Effector memory CD4-positive, alpha-beta T cell (primary cell): ENCODE data around the gene AKR1C1.
"Not testable (repeated sequence)": the region's sequence is repeated elsewhere in the genome, so short reads cannot be mapped to it uniquely, and the experiment has no call there.

Experiments
- DNase-seq, 3 donors: peaks; one replicate each; pipeline ENCODE4 v3.0.0-alpha.2; 2020
- H3K27ac ChIP-seq: 2 replicates; pipeline ENCODE4 v1.7.0; 2013; ENCODE audit warnings: mild to moderate bottlenecking, low read length, moderate library complexity; ENCODE audit not compliant: insufficient read depth, poor library complexity, severe bottlenecking
- H3K27me3 ChIP-seq: replicated peaks from 2 replicates; pipeline ENCODE4 v1.7.0; 2013; ENCODE audit warnings: mild to moderate bottlenecking, low read length; ENCODE audit not compliant: insufficient read depth, control insufficient read depth, poor library complexity, severe bottlenecking
- H3K36me3 ChIP-seq: 2 replicates; pipeline ENCODE4 v1.7.0; 2013; ENCODE audit warnings: mild to moderate bottlenecking, low read length, moderate library complexity; ENCODE audit not compliant: control insufficient read depth, insufficient read depth
- H3K4me1 ChIP-seq: 2 replicates; pipeline ENCODE4 v1.7.0; 2013; ENCODE audit warnings: low read length, mild to moderate bottlenecking; ENCODE audit not compliant: control insufficient read depth, insufficient read depth, poor library complexity, severe bottlenecking
- H3K4me3 ChIP-seq: 2 replicates; pipeline ENCODE4 v1.7.0; 2013; ENCODE audit warnings: low read length, low read depth, mild to moderate bottlenecking; ENCODE audit not compliant: insufficient read depth, poor library complexity, severe bottlenecking
- H3K9me3 ChIP-seq: 2 replicates; pipeline ENCODE4 v1.7.0; 2013; ENCODE audit warnings: mild to moderate bottlenecking, low read length, moderate library complexity; ENCODE audit not compliant: control insufficient read depth

Gene AKR1C1

GRCh38 chr10:4939224-4940072, 23.8 kb upstream of the AKR1C1 start:
- DNase-seq, result no peak
- H3K4me1 ChIP-seq, result no peaks in the 10 kb centered on the region
- H3K4me3 ChIP-seq, result no peak overlapping the region
- no peak overlapping the region for H3K27ac ChIP-seq
- no peaks in the 10 kb centered on the region for H3K9me3 ChIP-seq
- H3K27me3 ChIP-seq, result no peaks in the 10 kb centered on the region
- H3K36me3 ChIP-seq, result no peaks in the 10 kb centered on the region

DNA sequence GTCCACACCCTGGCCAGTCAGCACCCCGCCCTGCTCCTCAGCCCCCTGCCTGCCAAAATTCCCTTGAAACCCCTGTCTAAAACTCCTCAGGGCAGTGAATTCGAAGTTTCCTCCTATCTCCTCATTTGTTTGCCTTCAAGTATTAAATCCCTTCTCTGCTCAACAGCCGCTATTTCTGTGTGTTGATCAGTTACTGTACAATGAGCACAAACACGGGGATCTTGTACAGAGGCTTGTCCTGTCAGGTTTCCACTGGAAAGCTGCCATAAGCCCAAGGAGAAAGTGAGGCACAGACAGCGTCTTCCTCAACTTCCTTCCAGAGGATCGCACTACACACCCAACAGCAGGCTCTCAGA, 23.2 kb upstream of the AKR1C1 start:
- not testable (repeated sequence) for H3K27me3 ChIP-seq, H3K9me3 ChIP-seq, H3K4me1 ChIP-seq, H3K36me3 ChIP-seq, DNase-seq, H3K27ac ChIP-seq, H3K4me3 ChIP-seq

GRCh38 chr10:4940909-4941308, 22.3 kb upstream of the AKR1C1 start:
- not testable (repeated sequence) for H3K9me3 ChIP-seq, DNase-seq, H3K27ac ChIP-seq, H3K4me3 ChIP-seq, H3K27me3 ChIP-seq, H3K4me1 ChIP-seq, H3K36me3 ChIP-seq

DNA sequence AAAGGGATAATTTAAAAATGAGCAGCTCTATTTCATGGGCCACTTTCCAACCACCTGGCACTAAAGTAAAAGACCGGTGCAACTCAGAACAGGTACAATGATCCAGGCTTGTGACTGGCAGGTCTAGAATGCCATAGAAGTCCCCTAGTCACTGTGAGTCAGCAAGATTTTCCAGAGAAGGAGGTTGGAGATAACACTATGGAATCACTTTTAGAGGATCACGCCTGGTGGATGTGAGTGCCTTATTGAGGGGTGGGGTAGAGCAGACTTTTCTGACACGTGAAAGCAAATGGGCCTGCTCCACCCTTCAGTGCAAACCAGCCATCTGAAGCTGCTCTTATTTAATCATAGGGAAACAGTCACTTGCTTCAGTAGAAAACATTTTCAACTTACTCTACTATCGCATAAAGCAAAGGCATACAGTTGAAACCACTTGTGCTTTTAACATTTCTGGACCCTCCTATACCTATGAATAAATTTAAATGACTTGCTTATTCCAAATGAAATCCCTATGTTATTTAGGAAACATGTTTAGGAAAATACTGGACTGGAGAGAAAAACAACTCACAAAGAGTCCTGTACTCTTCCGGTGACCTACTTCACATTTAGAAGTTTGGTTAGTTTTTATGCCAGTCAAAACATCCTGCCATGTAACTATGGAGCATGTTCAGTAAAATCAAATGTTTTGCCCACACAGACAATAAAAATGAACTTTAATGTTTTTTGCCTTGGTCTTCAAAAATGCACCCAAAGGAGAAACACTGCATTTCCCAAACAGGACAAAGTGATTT, 21.5 kb upstream of the AKR1C1 start:
- Histone ChIP-seq H3K36me3 (no peaks in the 10 kb centered on the region), H3K4me1 (no peaks in the 10 kb centered on the region), H3K4me3 (no peak overlapping the region), H3K27ac (no peak overlapping the region), H3K27me3 (no peaks in the 10 kb centered on the region), H3K9me3 (no peaks in the 10 kb centered on the region)
- DNase-seq, result no peak

- not testable (repeated sequence) for DNase-seq, H3K4me1 ChIP-seq, H3K27ac ChIP-seq, H3K36me3 ChIP-seq, H3K27me3 ChIP-seq, H3K9me3 ChIP-seq, H3K4me3 ChIP-seq
These were observed 20.3 kb upstream of the AKR1C1 start for GRCh38 chr10:4942931-4943330.

DNA sequence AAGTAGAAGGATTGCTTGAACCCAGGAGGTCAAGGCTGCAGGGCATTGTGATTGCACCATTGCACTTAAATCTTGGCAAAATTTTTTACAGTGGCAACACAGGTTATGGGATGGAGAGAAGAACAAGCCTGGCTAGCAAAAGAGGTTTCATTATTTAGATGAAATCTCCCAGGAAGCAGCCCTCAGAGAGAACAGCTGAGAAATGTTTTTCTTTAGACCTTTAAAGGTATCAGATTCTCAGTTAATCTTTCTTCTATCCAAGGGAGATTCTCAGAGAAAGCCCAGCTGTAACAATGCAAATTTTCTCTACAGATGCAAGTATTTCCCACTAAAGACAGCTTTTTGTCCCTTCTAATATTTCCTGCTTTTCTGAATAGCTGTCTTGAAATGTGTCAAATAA, 19.8 kb upstream of the AKR1C1 start:
- H3K9me3 ChIP-seq, H3K4me3 ChIP-seq, H3K27ac ChIP-seq, H3K4me1 ChIP-seq, DNase-seq, H3K27me3 ChIP-seq, H3K36me3 ChIP-seq: not testable (repeated sequence)

DNA sequence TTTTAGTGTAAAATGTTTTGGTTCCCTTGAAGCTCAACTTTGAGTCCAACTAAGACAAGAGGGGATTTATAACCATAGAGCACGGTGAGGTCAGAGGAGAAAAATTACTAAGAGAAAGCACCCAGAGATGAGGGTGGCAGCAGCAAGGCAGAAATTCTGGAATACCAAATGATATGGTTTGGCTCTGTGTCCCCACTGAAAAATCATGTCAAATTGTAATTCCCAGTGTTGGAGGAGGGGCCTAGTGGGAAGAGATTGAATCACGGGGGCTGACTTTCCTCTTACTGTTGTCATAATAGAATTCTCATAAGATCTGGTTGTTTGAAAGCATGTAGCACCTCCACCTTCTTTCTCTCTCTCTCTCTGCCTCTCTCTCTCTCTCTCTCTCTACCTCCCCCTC, 19.4 kb upstream of the AKR1C1 start:
- Histone ChIP-seq H3K27ac (no peak overlapping the region), H3K36me3 (no peaks in the 10 kb centered on the region), H3K9me3 (no peaks in the 10 kb centered on the region), H3K4me1 (no peaks in the 10 kb centered on the region), H3K4me3 (no peak overlapping the region), H3K27me3 (no peaks in the 10 kb centered on the region)
- DNase-seq, result no peak

DNA sequence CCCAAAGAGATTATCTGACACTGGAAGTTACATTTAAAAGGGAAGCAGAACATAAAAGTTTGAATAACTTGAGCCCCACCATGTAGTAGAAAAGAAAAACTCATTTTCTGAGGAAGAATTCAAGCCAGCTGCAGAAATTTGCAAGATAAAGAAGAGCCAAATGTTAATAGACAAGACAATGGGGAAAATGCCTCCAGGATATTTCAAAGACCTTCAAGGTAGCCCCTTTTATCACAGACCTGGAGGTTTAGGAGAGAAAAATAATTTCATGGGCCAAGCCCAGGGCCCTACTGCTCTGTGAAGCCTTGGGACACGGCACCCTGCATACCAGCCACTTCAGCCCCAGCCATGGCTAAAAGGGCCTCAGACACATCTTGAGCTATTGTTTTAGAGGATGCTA, 18.4 kb upstream of the AKR1C1 start:
- H3K4me3 ChIP-seq, result no peak overlapping the region
- no peaks in the 10 kb centered on the region for H3K27me3 ChIP-seq
- H3K4me1 ChIP-seq, result no peaks in the 10 kb centered on the region
- no peak for DNase-seq
- H3K27ac ChIP-seq, result no peak overlapping the region
- no peaks in the 10 kb centered on the region for H3K36me3 ChIP-seq
- H3K9me3 ChIP-seq, result no peaks in the 10 kb centered on the region

DNA sequence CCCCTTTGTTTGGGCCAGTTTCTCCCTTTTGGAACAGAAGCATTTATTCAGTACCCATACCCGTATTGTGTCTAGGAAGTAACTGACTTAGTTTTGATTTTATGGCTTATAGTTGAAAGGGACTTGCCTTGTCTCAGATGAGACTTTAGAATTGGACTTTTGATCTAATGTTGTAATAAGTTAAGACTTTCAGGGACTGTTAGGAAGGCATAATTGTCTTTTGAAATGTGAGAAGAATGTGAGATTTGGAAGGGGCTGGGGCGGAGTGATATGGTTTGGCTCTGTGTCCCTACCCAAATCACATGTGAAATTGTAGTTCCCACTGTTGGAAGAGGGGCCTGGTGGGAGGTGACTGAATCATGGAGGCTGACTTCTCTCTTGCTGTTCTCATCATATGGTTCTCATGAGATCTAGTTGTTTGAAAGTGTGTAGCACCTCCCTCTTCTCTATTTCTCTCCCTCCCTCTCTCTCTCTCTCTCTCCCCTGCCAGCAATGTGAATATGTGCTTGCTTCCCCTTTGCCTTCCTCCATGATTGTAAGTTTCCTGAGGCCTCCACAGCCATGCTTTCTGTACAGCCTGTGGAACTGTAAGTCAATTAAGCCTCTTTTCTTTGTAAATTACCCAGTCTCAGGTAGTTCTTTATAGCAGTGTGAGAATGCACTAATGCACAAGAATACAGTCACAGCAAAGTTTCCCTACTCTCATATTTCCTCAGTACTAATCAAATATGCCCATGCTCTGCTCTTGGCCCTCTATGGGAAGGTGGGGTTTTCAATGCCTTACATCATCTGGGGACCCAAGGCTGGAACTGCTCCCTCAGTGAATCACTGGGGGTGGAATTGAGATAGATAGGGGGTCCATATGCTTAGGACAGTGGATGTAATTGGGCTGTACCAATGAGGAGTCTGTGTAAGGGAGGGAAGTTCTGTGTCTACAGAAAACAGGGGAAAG, 17.2 kb upstream of the AKR1C1 start:
- no peak for DNase-seq
- no peaks in the 10 kb centered on the region for H3K9me3 ChIP-seq
- H3K27ac ChIP-seq, result no peak overlapping the region
- H3K4me3 ChIP-seq, result no peak overlapping the region
- H3K4me1 ChIP-seq, result no peaks in the 10 kb centered on the region
- no peaks in the 10 kb centered on the region for H3K27me3 ChIP-seq
- H3K36me3 ChIP-seq, result no peaks in the 10 kb centered on the region
